Hair follicular keratinocyte (primary cell): ENCODE results near the gene RNASE7. TPM values are rescaled to one million over a fixed set of nuclear protein-coding genes. Genes with fewer than 3 reads are reported as not detected.

ENCODE experiments used
- total RNA-seq: library from RNA; depleted of rRNA; stranded (reverse); fragments of >200 nt; gene quantifications from 2 replicates; pipeline ENCODE4 v1.2.3, GENCODE V29; 2015

The RNASE7 gene, protein sequence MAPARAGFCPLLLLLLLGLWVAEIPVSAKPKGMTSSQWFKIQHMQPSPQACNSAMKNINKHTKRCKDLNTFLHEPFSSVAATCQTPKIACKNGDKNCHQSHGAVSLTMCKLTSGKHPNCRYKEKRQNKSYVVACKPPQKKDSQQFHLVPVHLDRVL
- total RNA-seq: 5.5 and 22.4 TPM in 2 replicates

DNA sequence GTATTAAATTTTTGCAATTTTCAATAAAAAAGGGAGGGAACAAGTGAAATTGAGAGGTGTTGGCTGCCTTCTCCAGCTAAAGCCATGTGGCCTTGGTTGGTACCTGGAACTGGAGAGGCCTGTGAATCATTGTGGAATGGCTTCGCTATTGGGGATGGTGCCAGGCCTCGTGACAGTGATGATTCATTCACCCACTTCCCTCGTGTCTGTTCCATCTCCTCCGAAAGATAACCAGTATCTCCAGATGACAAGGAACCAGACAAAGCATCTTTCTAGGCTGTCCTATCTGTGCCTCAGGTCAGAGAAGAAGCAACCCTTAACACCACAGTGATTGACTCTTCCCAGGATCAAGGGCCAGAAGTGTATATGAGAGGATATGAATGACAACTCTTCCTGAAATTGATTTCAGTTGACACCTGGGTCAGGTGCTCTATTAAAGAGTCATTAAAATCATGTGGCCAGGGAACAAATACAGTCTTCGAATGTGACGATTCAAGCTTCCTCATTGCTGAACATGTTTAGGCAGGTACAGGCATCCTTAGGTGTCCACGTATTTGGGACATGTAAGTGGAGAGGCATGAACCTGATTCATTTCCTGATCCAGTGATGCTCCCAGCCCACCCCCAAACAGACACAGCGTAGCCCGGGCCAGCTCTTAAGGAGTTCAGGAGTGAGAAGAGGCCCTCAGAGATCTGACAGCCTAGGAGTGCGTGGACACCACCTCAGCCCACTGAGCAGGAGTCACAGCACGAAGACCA, at the start of gene RNASE7:
RNASE7 (plus strand) TSS at position 687 of the 758 bp plus-strand sequence. CDS start 631 bp downstream, outside the sequence.

DNA sequence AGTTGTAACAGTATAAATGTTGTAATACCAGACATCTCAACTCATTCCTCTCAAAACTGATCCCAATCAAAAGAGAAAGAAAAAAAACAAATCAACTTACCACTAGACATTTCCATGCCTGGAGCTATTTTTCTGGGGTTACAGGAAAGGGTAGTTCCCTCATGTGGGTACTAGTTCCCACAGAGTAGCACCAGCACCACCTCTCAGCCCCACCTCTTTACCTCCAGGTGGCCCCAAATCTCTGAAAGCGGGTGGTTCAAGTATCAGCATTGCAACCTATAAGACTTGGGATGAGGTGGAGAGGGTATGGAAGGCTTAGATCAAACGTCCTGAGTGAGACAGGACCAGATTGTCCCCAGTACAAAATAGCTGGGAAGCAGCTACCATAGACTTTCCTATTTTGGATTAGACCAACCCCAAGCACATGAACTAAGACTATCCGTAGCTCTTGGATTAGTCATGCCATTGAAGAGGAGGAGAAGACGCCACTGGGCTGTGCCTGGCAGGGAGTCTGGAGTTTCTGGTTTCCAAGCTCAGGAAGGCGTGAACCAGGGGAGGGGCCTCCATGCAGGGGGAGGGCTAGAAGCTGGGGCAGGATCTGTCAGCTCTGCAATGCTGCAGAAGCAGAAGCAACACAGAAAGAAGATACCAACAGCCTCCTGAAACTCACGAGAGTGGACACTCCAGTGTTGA, 43.3 kb upstream of the RNASE7 start, which contains the start of gene SLC39A2:
SLC39A2 (plus strand) TSS at position 620 of the 693 bp plus-strand sequence. CDS start 154 bp downstream, outside the sequence.

DNA sequence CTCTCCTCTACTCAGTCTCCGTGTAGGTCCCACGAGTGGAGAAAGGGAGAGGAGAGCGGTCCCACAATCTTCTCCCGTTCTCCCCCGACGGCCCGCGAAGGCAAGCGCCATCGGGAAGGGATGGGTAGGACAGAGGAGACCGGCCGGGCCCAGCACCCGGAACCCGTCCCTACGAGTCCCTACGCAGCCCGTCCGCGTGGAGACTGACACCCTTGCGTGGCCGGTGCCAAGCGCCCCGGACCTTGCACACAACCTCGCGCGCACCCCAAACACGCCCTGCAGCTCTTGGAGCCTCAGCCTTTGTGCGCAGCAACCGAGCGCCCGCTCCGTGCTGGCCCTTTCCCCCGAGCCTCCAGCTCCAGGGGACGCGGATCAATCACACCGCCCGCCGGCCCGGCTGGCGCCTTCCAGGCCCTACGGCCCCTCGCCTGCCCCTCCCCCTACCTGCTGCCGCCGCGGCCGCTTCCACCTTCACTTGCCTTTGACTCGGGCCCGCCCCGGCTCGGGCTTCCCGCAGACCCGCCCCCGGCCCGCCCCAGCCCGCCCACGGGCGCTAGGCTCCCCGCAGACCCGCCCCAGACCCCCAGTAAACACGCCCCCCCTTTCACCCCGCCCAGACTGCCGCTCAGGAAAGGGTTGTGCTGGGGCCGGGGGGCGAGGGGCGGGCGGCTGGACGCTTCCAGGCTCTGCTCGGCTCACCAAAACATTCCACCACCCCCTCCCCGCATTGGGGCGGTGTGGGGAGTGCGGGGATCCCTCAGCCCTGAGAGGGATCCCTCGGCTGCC, 17.4 kb upstream of the RNASE7 start, which contains the start of gene NDRG2:
NDRG2 (minus strand) TSS at position 477 of the 786 bp plus-strand sequence. CDS start 1,746 bp downstream, outside the sequence.

DNA sequence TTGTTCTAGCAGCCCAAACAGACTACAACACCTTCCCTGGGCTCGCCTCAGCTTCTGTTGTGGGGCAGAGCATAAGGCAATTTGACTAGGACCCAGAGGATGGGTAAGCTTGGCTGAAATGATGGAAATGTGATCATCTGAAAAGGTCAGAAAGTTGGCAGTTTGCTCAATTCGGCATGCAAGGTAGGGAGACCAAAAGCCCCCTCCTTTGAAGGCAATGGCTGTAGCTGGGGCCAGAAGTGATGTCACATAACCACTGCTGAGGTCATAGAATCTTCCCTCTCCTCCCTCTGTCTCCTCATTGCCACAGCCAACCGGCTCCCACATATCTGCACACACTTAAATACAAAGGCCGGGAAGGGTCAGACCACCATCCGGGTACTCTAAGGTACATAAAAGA, 12.2 kb upstream of the RNASE7 start, which contains the start of gene TPPP2:
TPPP2 (plus strand) TSS at position 301 of the 400 bp plus-strand sequence. CDS start 365 bp downstream, outside the sequence.

DNA sequence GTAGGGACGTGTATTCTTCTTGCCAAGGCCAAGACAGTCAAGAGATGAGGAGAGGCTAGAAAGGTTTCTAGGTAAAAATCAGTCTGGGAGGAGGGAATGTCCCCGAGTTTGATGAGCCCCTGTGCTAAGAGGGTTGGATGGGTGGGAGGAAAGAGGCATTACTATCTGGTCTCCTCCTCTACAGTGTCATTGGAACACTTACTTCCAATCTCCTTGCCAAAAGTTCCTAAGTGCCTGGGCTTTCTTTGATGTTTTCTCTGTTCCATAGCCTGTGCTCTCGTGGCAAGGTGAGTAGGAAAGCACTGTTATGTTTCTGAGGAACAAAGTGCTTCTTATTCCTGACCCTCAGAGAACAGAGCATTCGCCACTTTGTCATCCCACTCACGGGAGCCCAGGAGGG, 7.5 kb upstream of the RNASE7 start, which contains the start of gene RNASE13:
RNASE13 (minus strand) TSS at position 101 of the 400 bp plus-strand sequence. CDS start 519 bp downstream, outside the sequence.

DNA sequence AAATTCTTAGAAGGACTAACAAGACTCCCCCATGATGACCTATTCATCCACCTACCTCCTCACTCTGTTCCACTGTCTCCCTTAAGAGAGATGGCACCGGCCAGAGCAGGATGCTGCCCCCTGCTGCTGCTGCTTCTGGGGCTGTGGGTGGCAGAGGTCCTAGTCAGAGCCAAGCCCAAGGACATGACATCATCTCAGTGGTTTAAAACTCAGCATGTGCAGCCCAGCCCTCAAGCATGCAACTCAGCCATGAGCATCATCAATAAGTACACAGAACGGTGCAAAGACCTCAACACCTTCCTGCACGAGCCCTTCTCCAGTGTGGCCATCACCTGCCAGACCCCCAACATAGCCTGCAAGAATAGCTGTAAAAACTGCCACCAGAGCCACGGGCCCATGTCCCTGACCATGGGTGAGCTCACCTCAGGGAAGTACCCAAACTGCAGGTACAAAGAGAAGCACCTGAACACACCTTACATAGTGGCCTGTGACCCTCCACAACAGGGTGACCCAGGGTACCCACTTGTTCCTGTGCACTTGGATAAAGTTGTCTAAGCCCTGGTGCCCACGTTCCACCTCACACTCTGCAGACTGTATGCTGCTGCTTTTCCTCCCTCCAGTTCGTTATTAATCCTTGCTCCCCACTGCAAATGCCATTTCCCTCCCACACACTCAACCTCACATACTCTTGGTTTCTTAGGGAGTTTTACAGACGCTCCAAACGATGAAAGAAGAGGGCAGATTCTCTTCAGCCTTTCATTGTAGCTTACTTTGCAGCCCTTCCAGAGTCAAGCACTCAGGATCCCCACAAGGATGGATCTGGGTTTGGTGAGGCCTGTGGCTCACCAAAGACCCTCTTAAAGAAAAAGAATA, 15.9 kb downstream of the RNASE7 start, which contains the start of gene RNASE8:
RNASE8 (plus strand) TSS at position 20 of the 873 bp plus-strand sequence; CDS start at position 91, 71 bp downstream.

DNA sequence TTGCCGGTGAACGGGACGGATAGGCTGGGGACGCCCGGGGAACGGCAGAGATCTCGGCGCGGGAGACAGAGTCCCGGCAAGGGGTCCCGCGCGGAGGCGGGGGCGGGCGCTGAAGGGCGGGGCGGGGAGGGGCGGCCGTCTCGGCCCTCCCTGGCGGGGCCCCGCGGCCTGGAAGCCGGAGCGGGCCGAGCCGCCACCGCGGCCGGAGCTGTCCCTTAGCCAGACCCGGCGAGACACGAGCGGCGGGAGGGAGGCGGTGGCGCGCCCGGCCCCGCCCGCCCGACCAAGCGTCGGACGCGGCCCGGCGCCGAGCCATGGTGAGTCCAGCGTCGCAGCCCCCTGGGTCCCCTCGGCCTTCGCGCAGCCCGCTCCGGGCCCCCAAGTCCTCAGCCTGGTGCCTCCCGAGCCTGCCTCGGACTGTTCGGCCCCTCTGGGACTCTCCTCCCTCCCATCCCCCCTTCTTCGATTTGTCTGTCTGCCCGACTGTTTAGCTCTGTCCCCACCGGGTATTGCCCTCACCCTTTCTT, 28.0 kb downstream of the RNASE7 start, which contains the start of gene ARHGEF40:
ARHGEF40 (plus strand) TSS at position 222 of the 527 bp plus-strand sequence; CDS start at position 315, 93 bp downstream.

Other genes starting within 250 kb of the RNASE7 start
- not detected in 2 replicates for gene RNASE1, start 239.5 kb upstream of the RNASE7 start, total RNA-seq
- gene RNASE3, start 151.0 kb upstream of the RNASE7 start, total RNA-seq: not detected in 2 replicates
- gene RNASE2, start 86.9 kb upstream of the RNASE7 start, total RNA-seq: not detected in 2 replicates
- 81.8 and 83.8 TPM in 2 replicates for gene METTL17, start 52.4 kb upstream of the RNASE7 start, total RNA-seq
- gene SLC39A2, start 43.1 kb upstream of the RNASE7 start, total RNA-seq: 0.15 and 0.31 TPM in 2 replicates
- 2.8 and 7.8 TPM in 2 replicates for gene NDRG2, start 17.3 kb upstream of the RNASE7 start, total RNA-seq
- not detected in 2 replicates for gene TPPP2, start 12.1 kb upstream of the RNASE7 start, total RNA-seq
- gene RNASE13, start 7.6 kb upstream of the RNASE7 start, total RNA-seq: not detected in 2 replicates
- not detected in 2 replicates for gene RNASE8, start 15.5 kb downstream of the RNASE7 start, total RNA-seq
- gene ARHGEF40, start 27.9 kb downstream of the RNASE7 start, total RNA-seq: 6.4 and 13.7 TPM in 2 replicates
- 66.6 and 69.2 TPM in 2 replicates for gene ZNF219, start 56.3 kb downstream of the RNASE7 start, total RNA-seq
- 0.08 and 0.31 TPM in 2 replicates for gene TMEM253, start 58.7 kb downstream of the RNASE7 start, total RNA-seq
- not detected in 2 replicates for gene OR5AU1, start 113.7 kb downstream of the RNASE7 start, total RNA-seq
- 530 and 909 TPM in 2 replicates for gene HNRNPC, start 227.1 kb downstream of the RNASE7 start, total RNA-seq
- gene RPGRIP1, start 237.7 kb downstream of the RNASE7 start, total RNA-seq: not detected in 2 replicates